ENCODE measurements around the gene MUC5B. TPM values are rescaled to one million over a fixed set of nuclear protein-coding genes. Genes with fewer than 3 reads are reported as not detected.
"Not testable (repeated sequence)": the region's sequence is repeated elsewhere in the genome, so short reads cannot be mapped to it uniquely, and the experiment has no call there.

MUC5B gene
- total RNA-seq, 1 experiment from 2014 or later = 2.1 TPM

- CTCF ChIA-PET = no interaction called here
- intact Hi-C loops (cut with micrococcal nuclease; ENCODE audit: unreplicated experiment) = loop anchor here (5.0 kb wide), 1 partner anchor 61 kb away; no protein-coding TSS in a partner anchor
- Histone ChIP-seq H3K9me3 (ENCODE audit: insufficient read depth, low read depth) (no peaks in the 10 kb centered on the region), H3K4me2 (peak overlapping the region; percentile 71), H3K9me2 (ENCODE audit: insufficient read depth) (no peaks in the 10 kb centered on the region), H3K4me3 (peak overlapping the region; percentile 18; the same call in 1 of the 2 replicates), H3K79me2 (ENCODE audit: low read depth) (no peaks in the 10 kb centered on the region), H3K36me3 (ENCODE audit: low read depth) (no peaks in the 10 kb centered on the region), H4K20me1 (ENCODE audit: insufficient read depth) (no peaks in the 10 kb centered on the region), H3F3A (ENCODE audit: insufficient read depth, low read depth) (peaks cover 4% of the 10 kb centered on the region; the same call in 1 of the 2 replicates), H3K27ac (no peak overlapping the region), H3K4me1 (replicated peaks; ENCODE audit: insufficient read depth) (peaks cover 6% of the 10 kb centered on the region), H2AFZ (no peak overlapping the region), H3K27me3 (ENCODE audit: insufficient read depth, low read depth) (no peaks in the 10 kb centered on the region)
- POLR2A ChIA-PET (ENCODE audit: unreplicated experiment) = interaction anchor here (0.6 to 0.7 kb wide), 2 partner anchors 9 to 63 kb away, joined by 3 read pairs; no protein-coding TSS in a partner anchor
- no TSS peak for BruUV-seq (replicated peaks)
- DNase-seq = no peak
- TF ChIP-seq EZH2 (IDR thresholded peaks at IDR 0.05; ENCODE audit: low read depth) (no peak), CTCF (conservative IDR thresholded peaks at IDR 0.05) (no peak)
Measured at GRCh38 chr11:1263010-1263409, 40.1 kb downstream of the MUC5B start.

- BruUV-seq (replicated peaks); H3K9me2 ChIP-seq (ENCODE audit: insufficient read depth); H4K20me1 ChIP-seq (ENCODE audit: insufficient read depth); H3K4me3 ChIP-seq; POLR2A ChIA-PET (ENCODE audit: unreplicated experiment); H3K4me1 ChIP-seq (replicated peaks; ENCODE audit: insufficient read depth); DNase-seq; H3K9me3 ChIP-seq (ENCODE audit: insufficient read depth, low read depth); H3K79me2 ChIP-seq (ENCODE audit: low read depth); H3K27me3 ChIP-seq (ENCODE audit: insufficient read depth, low read depth); H2AFZ ChIP-seq; H3K36me3 ChIP-seq (ENCODE audit: low read depth); CTCF ChIA-PET; H3F3A ChIP-seq (ENCODE audit: insufficient read depth, low read depth); H3K27ac ChIP-seq; H3K4me2 ChIP-seq: not testable (repeated sequence)
- TF ChIP-seq CTCF (conservative IDR thresholded peaks at IDR 0.05) = peak; percentile 43; the same call in 1 of the 2 replicates
- intact Hi-C loops (cut with micrococcal nuclease; ENCODE audit: unreplicated experiment) = loop anchor here (5.0 kb wide), 1 partner anchor 62 kb away; no protein-coding TSS in a partner anchor
Measured at GRCh38 chr11:1264444-1264843, 41.6 kb downstream of the MUC5B start.

GRCh38 chr11:1265480-1265879 lies 42.6 kb downstream of the MUC5B start:
- H4K20me1 ChIP-seq (ENCODE audit: insufficient read depth); H2AFZ ChIP-seq; H3K79me2 ChIP-seq (ENCODE audit: low read depth); BruUV-seq (replicated peaks); H3F3A ChIP-seq (ENCODE audit: insufficient read depth, low read depth); POLR2A ChIA-PET (ENCODE audit: unreplicated experiment); CTCF ChIA-PET; H3K9me3 ChIP-seq (ENCODE audit: insufficient read depth, low read depth); H3K9me2 ChIP-seq (ENCODE audit: insufficient read depth); H3K27me3 ChIP-seq (ENCODE audit: insufficient read depth, low read depth); intact Hi-C loops (cut with micrococcal nuclease; ENCODE audit: unreplicated experiment); H3K4me3 ChIP-seq; H3K4me1 ChIP-seq (replicated peaks; ENCODE audit: insufficient read depth); DNase-seq; H3K4me2 ChIP-seq; H3K36me3 ChIP-seq (ENCODE audit: low read depth); H3K27ac ChIP-seq: not testable (repeated sequence)

- DNase-seq; H4K20me1 ChIP-seq (ENCODE audit: insufficient read depth); CTCF ChIA-PET; H3K36me3 ChIP-seq (ENCODE audit: low read depth); H3K4me2 ChIP-seq; H3K9me2 ChIP-seq (ENCODE audit: insufficient read depth); H3K9me3 ChIP-seq (ENCODE audit: insufficient read depth, low read depth); H3K27me3 ChIP-seq (ENCODE audit: insufficient read depth, low read depth); H3K79me2 ChIP-seq (ENCODE audit: low read depth); H3K27ac ChIP-seq; POLR2A ChIA-PET (ENCODE audit: unreplicated experiment); H3K4me1 ChIP-seq (replicated peaks; ENCODE audit: insufficient read depth); intact Hi-C loops (cut with micrococcal nuclease; ENCODE audit: unreplicated experiment); H3F3A ChIP-seq (ENCODE audit: insufficient read depth, low read depth); H2AFZ ChIP-seq; H3K4me3 ChIP-seq; BruUV-seq (replicated peaks): not testable (repeated sequence)
Measured at GRCh38 chr11:1266976-1267375, 44.1 kb downstream of the MUC5B start.

All from PC-9 (cell line).